GM21360 (cell line): ENCODE results near the gene CXorf65.

Source experiments
- ATAC-seq: cut with Tn5 transposase; IDR thresholded peaks from one replicate; pipeline ENCODE4 v1.9.1; 2021; ENCODE audit warnings: mild to moderate bottlenecking, moderate library complexity; ENCODE audit not compliant: unreplicated experiment

The CXorf65 gene

DNA sequence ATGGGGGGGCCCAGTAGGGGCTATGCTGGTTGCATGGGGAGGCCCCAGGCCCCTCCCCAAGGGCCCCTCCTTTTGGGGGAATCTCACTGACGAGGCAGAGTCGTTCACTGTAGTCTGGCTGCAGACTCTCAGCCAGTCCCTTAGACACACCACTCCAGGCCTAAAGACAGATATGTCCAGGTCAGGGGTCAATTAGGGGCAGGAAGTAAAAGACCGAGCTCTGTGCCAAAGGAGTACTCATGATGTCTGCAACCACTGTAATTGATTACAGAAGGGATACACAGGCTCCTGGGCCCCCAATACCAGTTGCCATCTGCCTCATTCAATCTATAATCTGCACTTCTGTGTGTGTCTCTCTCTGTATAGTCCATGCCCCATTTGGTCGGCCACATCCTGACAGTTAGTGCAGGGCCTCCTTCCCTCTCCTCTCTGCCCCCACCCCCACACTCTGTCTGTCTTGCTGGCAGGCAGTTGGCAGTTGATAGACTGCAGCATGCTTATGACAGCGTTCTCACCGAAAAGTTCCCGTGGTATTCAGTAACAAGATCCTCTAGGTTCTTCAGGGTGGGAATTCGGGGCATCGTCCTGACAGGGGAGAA is 1.3 kb upstream of the CXorf65 start:
- no peak for ATAC-seq

DNA sequence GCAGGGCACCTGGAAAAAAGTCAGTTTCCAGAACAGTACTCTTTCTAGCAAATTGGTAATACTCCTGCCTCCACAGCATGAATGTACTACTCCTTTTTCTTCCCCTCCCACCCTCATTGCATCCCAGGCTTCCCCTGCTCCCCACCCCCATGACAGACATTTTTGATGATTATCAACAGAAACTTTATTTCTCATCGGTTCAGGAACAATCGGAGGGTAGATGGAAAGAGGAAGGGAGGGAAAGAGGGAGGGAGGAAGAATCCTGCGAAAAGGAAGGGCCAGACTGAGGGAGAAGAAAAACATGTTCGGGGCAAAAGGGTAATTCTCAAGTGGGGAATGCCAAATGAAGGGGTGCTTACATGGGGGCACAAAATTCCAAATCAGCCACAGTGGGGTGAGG is 705 bp upstream of the CXorf65 start:
- no peak for ATAC-seq

GRCh38 chrX:71105628-71106027 is 912 bp downstream of the CXorf65 start:
- ATAC-seq = no peak

DNA sequence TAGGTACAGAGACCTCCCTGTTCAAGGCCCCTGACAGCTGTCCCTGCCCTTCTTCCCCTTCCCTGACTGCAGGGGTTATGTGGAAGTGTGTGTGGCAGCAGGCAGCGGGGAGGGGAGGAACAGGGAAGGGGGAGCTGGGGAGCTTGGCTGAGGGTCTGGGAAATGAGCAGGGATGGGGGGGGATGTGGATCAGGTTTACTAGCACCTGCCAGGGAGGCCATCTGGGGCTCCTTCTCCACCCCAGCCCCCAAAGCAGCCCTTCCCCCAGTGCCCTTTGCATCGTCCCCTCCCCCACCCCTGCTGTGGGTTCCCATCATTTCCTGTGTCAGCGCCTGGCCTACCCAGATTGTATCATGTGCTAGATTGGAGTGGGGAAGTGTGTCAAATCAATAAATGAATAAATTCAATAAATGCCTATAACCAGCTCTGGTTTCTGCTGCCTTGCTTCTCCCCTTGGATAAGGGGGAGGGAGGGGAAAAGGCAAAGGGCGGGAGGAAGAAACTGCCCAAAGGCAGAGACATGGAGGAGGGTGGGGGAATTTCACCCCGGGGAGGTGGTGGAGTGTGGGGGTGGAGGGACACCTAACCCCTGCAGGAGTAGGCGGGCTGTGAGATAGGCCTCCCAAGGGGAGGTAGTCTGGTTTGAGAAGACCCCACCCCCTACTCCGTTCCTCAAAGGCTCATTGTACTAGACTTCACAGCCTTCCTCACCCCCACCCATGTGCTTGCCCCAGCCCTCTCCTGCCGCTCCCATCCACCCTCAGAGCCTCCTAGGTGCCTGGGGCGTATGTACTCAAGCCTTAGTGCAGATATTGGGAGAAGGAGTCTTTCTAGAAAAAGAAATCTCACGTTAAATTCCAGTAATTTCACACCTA is 3.2 kb downstream of the CXorf65 start:
- ATAC-seq = no peak

DNA sequence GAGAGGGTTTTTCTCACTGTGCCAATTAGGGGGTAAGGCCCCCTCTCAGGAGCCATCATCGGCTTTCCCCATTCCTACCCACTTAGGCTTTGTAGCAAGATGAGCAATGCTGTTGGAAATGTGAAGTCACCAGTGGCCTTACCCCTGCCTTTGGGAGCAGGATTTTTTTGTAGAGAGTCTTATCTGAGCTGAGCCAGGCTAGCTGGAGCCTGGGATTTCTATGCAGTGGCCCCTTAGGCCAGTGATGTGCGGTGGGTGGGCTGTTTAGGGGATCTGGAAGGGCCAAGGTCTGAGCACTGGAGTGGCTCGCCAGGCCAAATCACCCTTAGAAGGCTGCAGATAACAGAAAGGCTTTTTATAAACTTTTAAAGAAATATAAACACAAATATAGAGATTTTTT is 4.2 kb downstream of the CXorf65 start:
- ATAC-seq = no peak

DNA sequence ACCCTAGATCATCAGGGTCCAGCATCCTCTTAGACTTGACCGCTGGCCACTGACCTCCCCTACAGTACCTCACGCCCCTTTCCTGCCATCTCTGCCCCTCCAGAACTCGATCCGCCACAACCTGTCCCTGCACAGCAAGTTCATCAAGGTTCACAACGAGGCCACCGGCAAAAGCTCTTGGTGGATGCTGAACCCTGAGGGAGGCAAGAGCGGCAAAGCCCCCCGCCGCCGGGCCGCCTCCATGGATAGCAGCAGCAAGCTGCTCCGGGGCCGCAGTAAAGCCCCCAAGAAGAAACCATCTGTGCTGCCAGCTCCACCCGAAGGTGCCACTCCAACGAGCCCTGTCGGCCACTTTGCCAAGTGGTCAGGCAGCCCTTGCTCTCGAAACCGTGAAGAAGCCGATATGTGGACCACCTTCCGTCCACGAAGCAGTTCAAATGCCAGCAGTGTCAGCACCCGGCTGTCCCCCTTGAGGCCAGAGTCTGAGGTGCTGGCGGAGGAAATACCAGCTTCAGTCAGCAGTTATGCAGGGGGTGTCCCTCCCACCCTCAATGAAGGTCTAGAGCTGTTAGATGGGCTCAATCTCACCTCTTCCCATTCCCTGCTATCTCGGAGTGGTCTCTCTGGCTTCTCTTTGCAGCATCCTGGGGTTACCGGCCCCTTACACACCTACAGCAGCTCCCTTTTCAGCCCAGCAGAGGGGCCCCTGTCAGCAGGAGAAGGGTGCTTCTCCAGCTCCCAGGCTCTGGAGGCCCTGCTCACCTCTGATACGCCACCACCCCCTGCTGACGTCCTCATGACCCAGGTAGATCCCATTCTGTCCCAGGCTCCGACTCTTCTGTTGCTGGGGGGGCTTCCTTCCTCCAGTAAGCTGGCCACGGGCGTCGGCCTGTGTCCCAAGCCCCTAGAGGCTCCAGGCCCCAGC is 5.7 kb downstream of the CXorf65 start:
- no peak for ATAC-seq

GRCh38 chrX:71099736-71100135 is 6.8 kb downstream of the CXorf65 start:
- ATAC-seq = no peak

GRCh38 chrX:71098951-71099506 is 7.5 kb downstream of the CXorf65 start:
- no peak for ATAC-seq

DNA sequence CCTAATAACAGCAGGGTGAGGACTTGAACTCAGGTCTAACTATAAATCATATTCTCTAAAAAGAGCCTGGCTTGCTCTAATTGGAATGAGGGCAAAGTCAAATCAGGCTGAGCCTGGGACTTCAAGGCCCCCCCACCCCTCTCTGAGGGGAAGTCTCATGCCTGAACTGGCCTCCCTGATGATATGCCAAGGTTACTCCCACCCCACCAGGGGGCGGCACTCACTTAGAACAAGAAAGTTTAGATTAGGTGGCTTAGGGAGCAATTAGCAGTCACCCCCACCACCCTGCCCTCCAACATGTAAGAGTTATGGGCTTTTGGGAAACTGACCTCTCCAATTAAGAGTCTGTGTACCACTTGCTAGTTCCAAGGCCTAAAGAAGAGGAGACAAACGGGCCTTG is 8.2 kb downstream of the CXorf65 start:
- no peak for ATAC-seq

DNA sequence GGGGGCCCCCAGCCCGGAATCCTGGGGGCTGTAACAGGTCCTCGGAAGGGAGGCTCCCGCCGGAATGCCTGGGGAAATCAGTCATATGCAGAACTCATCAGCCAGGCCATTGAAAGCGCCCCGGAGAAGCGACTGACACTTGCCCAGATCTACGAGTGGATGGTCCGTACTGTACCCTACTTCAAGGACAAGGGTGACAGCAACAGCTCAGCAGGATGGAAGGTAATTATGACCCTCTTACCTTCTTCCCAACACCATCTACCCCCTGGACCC is 9.8 kb downstream of the CXorf65 start:
- ATAC-seq = no peak

DNA sequence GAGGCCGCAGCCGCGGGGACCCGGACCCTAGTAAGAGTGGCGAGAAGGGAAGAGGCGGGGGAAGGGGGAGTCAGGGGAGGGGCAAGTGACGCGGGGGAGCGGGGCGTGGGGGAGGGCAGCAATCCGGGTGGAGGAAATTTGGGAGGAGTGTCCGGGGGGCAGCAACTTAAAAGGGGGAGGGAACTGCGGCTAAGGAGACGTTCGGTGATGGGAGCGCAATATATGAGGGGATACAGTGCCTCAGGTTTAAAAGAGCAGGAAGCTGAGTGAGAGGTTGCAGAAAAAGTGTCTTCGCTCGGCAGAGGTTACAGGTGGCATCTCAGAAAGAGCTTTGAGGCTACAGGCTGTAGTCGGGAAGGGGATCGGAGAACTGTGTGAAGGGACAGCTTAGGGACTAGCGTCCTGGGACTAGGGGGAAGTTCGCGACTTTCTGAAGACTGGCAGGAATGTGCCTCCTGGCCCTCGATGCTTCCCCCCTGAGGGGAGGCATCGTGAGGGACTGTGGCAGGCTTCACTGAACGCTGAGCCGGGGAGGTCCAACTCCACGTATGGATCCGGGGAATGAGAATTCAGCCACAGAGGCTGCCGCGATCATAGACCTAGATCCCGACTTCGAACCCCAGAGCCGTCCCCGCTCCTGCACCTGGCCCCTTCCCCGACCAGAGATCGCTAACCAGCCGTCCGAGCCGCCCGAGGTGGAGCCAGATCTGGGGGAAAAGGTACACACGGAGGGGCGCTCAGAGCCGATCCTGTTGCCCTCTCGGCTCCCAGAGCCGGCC is 10.4 kb downstream of the CXorf65 start:
- ATAC-seq = peak; percentile 10

DNA sequence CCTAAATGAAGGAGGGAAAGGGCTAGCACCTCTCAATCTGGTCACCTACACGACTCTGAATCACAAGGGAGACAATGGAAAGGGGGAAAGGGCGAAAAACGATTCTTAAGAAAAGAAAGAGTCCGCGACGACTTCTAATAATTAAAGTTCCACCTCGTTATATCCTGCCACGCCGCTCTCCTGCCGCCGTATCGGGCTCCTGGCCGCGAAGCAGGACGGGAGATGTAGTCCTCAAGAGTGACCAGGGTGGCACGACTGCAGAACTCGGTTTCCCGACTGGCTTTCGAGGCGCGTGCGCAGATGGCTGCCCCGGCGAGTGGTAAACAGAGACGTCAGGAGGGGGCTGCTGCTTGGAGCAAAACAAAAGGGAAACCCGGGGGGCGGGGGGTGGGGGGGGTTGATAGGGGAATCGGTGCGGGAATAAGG is 11.0 kb downstream of the CXorf65 start, which contains the start of gene FOXO4:
FOXO4 (plus strand) TSS at position 297 of the 426 bp plus-strand sequence. CDS start 678 bp downstream, outside the sequence.
- peak; percentile 74 for ATAC-seq

DNA sequence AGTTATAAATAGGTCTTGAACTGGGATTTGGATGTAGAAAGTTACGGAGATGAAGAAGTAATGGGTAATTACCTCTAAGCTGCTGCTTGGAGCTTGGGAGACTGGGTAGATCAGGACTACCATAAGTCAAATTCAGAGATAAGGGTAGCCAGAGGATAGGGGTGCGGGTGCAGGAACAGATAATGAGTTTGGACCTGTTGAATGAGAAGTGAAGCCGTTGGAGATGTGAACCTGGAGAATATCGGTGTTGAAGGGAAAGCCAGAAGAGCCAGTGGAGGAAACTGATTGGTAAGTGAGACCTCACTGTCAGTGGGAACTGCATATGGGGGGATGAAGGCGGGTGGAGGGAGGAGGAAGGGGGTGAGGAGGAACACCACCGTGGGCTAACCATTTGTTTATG is 11.5 kb downstream of the CXorf65 start:
- ATAC-seq = no peak

GRCh38 chrX:71091263-71091662 is 15.3 kb downstream of the CXorf65 start:
- no peak for ATAC-seq

DNA sequence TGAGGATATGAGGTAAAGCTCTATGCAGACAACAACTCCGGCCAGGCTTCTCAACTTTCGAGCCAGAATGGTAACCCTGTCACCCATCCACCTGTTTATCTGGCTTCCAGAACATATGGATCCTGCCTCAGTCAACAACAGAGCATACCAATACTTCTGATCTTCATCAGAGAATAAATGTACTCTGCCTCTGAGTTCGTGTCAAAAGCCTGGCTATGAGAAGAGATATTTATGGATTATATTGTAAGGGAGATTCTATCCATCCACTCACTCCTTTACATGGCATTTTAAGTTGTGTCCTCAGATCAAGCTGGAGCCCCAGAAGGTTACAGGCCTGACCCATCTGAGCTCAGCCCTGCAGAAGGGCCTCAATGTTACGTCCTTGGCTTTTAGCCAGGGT is 20.6 kb downstream of the CXorf65 start:
- ATAC-seq = no peak

GRCh38 chrX:71082822-71083221 is 23.7 kb downstream of the CXorf65 start:
- no peak for ATAC-seq

DNA sequence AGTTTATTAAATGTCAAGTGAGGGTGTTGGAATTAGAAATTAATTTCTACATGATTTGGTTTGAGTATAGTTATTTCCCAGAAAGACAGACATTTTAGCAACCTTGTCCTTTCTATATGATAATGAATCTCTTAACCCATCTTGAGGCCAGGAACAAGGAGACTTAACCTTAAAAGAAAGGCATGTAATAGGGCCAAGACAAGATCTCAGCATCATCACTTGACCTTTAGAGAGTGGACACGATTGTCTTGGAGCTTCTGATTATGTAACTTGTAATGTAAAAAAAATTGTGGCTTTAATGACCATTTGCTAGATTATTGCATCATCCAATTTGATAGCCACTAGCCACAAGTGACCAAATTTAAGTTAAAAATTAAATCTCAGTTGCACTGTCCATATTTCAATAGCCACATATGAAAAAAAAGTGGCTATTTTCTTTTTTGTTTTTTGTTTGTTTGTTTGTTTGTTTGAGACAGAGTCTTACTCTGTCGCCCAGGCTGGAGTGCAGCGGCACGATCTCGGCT is 24.4 kb downstream of the CXorf65 start:
- no peak for ATAC-seq

DNA sequence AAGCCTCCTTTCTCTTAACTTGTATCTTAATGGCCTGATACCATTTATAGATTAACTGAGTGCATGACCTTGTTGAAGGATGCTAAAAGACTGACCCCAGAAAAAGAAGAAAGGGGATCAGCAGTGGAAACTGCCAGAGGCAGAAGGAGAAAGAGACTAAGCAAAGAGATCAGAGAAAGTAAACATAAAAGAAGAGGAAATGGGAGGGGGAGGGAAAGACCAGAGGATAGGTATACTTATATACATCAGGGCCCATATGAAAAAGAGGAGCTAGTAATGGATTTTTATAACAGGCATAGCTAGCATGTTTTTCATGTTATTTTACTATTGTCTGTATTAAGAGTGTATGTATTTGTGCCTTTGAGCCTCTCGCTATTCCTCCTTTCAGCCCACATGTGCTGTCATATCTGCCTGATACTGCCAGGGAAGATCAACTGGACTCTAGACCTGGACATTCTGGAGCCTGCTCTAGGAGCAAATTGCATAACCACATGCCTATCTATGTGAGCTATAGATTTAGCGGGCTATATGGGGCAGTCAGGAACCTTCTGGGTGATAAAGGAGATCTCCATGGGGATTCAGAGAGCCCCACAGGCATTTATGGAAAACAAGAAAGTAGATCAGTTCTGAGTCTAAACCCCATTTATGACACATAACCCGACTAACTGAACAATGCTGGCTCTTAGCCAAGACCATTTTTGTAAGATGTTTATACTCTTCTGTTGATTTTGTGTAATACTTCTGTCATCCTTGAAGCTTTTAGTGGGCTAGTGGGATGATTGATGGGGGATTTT is 25.0 kb downstream of the CXorf65 start:
- no peak for ATAC-seq

GRCh38 chrX:71070531-71070930 is 36.0 kb downstream of the CXorf65 start:
- no peak for ATAC-seq
